Subcutaneous adipose tissue (tissue), 4 donors: ENCODE results near the gene ITK. TPM values are rescaled to one million over a fixed set of nuclear protein-coding genes. Genes with fewer than 3 reads are reported as not detected.

Experiments
- total RNA-seq, 4 donors: library from RNA; depleted of rRNA; stranded (reverse); fragments of >200 nt; gene quantifications; one replicate each; pipeline ENCODE4 v1.1.0, GENCODE V29; 2016
- TF ChIP-seq, protein P1 (sequence below): fragments of 450-650 bp; IDR thresholded peaks from one replicate; pipeline ENCODE4 v1.5.1; 2016; ENCODE audit warnings: low read depth, mild to moderate bottlenecking, control low read depth, antibody characterized with exemption, moderate library complexity

Gene ITK
- total RNA-seq, 4 donors from 2014 or later, result 2.8 to 8.8 (median 5.3) TPM

DNA sequence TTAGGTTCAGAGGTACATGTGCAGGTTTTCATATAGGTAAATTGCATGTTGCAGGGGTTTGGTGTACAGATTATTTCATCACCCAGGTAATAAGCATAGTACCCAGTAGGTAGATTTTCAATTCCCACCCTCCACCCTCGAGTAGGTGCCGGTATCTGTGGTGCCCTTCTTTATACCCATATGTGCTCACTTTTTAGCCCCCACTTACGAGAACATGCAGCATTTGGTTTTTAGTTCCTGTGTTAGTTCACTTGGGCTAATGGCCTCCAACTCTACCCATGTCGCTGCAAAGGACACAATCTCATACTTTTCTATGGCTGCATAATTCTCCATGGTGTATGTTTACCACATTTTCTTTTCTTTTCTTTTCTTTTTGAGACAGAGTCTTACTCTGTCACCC lies 21.2 kb downstream of the ITK start:
- TF ChIP-seq, protein P1, sequence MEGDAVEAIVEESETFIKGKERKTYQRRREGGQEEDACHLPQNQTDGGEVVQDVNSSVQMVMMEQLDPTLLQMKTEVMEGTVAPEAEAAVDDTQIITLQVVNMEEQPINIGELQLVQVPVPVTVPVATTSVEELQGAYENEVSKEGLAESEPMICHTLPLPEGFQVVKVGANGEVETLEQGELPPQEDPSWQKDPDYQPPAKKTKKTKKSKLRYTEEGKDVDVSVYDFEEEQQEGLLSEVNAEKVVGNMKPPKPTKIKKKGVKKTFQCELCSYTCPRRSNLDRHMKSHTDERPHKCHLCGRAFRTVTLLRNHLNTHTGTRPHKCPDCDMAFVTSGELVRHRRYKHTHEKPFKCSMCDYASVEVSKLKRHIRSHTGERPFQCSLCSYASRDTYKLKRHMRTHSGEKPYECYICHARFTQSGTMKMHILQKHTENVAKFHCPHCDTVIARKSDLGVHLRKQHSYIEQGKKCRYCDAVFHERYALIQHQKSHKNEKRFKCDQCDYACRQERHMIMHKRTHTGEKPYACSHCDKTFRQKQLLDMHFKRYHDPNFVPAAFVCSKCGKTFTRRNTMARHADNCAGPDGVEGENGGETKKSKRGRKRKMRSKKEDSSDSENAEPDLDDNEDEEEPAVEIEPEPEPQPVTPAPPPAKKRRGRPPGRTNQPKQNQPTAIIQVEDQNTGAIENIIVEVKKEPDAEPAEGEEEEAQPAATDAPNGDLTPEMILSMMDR, result no peak

DNA sequence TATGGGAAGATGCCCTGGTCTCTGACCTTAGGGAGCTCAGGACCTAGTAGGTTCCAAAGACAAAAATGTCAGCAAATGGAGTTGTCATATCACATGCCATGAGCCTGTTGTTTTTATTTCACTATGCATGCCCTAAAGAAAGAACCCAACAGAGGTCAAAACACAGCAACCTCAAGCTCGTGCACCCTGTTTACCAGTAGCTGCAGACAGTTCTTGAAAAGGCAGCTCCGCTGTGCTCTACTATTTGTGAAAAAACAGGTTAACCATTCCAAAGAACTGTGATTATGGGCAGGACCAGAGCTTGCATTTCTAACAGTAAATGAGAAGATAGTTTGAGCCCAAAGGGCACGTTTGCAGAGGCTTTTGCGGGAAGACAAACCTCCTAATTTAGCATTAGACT lies 22.8 kb downstream of the ITK start:
- TF ChIP-seq, protein P1, result no peak

DNA sequence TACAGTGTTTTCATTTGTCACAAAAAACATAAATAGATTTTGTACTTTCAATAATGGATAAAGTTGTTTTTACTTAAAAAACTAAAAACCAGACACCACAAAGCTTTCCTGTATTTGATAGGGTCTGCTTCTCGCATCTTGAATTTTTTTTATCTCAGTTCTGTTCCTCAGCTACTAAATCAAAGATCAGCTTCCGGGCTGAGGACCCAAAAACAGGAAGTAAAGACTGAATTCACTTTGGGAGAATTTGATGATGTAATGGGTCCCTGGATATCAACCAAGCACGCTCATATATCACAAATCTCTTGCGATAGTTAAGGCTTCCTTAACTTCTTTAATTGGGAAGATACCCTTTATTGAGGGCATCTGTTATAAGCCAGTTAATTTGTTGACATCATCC lies 24.1 kb downstream of the ITK start:
- TF ChIP-seq, protein P1, result no peak

DNA sequence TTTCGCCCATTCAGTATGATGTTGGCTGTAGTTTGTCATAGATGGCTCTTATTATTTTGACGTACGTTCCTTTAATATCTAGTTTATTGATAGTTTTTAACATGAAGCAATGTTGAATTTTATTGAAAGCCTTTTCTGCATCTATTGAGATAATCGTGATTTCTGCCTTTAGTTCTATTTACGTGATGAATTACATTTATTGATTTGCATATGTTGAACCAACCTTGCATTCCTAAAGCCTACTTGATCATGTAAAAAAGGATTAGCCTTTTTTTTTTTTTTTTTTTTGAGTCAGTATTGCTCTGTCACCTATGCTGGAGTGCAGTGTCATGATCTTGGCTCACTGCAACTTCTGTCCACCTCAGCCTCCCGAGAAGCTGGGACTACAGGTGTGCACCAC lies 25.1 kb downstream of the ITK start:
- TF ChIP-seq, protein P1, result no peak

DNA sequence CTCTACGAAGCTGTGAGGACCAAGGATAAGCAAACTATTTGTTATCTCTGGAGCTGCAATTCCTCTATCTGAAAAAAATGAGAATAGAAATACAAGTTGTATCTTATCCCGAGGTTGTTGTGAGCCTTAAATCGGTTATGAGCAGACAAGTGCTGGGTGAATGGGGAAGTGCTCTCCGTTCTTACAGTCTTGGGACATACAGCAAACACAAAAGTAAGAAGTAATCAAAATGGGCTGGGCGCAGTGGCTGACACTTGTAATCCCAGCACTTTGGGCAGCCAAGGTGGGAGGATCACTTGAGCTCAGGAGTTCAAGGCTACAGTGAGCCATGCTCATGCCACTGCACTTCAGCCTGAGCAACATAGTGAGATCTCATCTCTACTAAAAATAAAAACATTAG lies 31.7 kb downstream of the ITK start:
- TF ChIP-seq, protein P1, result no peak

DNA sequence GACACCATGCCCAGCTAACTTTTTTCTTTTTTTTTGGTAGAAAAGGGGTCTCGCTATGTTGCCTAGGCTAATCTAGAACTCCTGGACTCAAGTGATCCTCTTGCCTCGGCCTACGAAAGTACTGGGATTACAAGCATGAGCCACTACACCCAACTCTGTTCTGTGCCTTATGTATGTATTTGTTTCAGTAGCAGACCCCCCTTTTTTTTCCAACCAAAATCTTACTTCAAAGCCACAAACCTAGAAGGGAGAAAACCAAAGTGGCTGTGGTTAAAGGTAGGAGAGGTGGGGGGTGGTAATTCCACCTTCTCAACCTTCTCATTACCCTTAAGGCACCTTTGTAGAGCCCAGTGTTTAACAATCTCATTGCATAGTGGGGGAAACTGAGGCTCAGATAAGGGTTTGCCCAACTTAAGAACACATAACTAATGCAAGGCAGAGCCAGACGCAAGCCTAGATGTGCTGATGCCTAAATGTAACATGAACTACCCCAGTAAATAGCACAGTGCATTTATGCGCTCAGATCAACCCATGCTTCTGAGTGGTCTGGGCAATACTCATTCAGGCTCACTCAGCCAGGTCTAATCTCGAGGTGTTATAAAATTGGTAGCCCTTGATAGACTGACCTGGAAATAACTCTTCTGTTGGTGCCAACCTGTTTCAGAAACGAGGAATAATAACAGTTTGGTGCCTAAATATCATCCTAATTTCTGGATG lies 33.0 kb downstream of the ITK start:
- TF ChIP-seq, protein P1, result no peak

DNA sequence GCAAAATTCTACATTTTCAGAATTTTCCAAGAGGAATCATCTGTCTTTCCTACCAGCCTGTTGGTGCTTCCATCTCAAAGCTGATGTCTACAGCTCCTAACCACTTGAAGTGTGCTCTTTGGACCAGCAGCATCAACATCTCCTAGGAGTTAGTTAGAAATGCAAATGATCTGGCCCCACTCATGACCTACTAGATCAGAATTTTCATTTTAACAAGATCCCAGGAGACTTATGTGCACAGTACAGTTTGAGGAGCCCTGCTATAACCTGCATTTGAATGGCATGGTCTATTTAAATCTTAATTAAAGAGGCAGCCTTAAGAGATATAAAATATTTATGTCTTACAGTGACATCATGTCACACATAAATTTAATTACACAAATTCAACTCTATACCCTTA lies 33.8 kb downstream of the ITK start:
- TF ChIP-seq, protein P1, result no peak
